HEK293 (cell line): ENCODE data around the gene HIGD1A.

ENCODE experiments used
- CTCF ChIP-seq: fragments of 450-650 bp; formaldehyde crosslinking; IDR thresholded peaks from 2 replicates; pipeline ENCODE4 v1.5.1; 2016; ENCODE audit warnings: missing biosample characterization, missing genetic modification characterization
- SP2 ChIP-seq: fragments of 450-650 bp; formaldehyde crosslinking; IDR thresholded peaks from 2 replicates; pipeline ENCODE4 v1.5.1; 2016; ENCODE audit warnings: missing biosample characterization, missing genetic modification characterization
- YY1 ChIP-seq: fragments of 450-650 bp; formaldehyde crosslinking; IDR thresholded peaks from 2 replicates; pipeline ENCODE4 v1.5.1; 2018; ENCODE audit warnings: missing biosample characterization, missing genetic modification characterization
- ZNF274 ChIP-seq, 2 experiments: fragments of 200-500 bp in 1 of 2; fragments of 450-650 bp in 1 of 2; sonication (Bioruptor generic) in 1 of 2; formaldehyde crosslinking in 1 of 2; IDR thresholded peaks; 2 replicates each; pipeline versions ENCODE4 v1.5.1 to v1.6.1; 2014 to 2016; ENCODE audit warnings: borderline replicate concordance in 1 of 2, inconsistent platforms in 1 of 2, low read length in 1 of 2, missing biosample characterization in 1 of 2, missing genetic modification characterization in 1 of 2
- ZNF398 ChIP-seq: fragments of 450-650 bp; formaldehyde crosslinking; IDR thresholded peaks from 2 replicates; pipeline ENCODE4 v1.5.1; 2017; ENCODE audit warnings: missing biosample characterization, missing genetic modification characterization
- ZNF623 ChIP-seq: fragments of 450-650 bp; formaldehyde crosslinking; IDR thresholded peaks from 2 replicates; pipeline ENCODE4 v1.5.1; 2016; ENCODE audit warnings: missing biosample characterization, missing genetic modification characterization
- ZNF76 ChIP-seq: fragments of 450-650 bp; formaldehyde crosslinking; IDR thresholded peaks from 2 replicates; pipeline ENCODE4; 2016; ENCODE audit warnings: low read depth, missing biosample characterization, missing genetic modification characterization, borderline replicate concordance
- ZSCAN23 ChIP-seq: fragments of 450-650 bp; formaldehyde crosslinking; IDR thresholded peaks from 2 replicates; pipeline ENCODE4 v1.5.1; 2016; ENCODE audit warnings: missing biosample characterization, missing genetic modification characterization
- ZSCAN30 ChIP-seq: fragments of 450-650 bp; IDR thresholded peaks from 2 replicates; pipeline ENCODE4 v1.5.1; 2018; ENCODE audit warnings: missing biosample characterization, mild to moderate bottlenecking, missing genetic modification characterization, moderate library complexity
- ZSCAN5A ChIP-seq: fragments of 450-650 bp; formaldehyde crosslinking; IDR thresholded peaks from 2 replicates; pipeline ENCODE4 v1.5.1; 2016; ENCODE audit warnings: missing biosample characterization, missing genetic modification characterization

- TF ChIP-seq ZSCAN23 (tag by site-specific recombination): no peak
- TF ChIP-seq CTCF (tag by site-specific recombination): no peak
- no peak for TF ChIP-seq ZNF398 (tag by site-specific recombination)
- TF ChIP-seq ZSCAN5A: no peak
- TF ChIP-seq SP2: no peak
- no peak for TF ChIP-seq ZNF623 (tag by site-specific recombination)
- no peak for TF ChIP-seq ZNF274 (IDR thresholded peaks at IDR 0.05; ENCODE audit: low read length)
- TF ChIP-seq ZNF274 (tag by site-specific recombination; IDR thresholded peaks at IDR 0.05; ENCODE audit: borderline replicate concordance): no peak
- TF ChIP-seq YY1 (tag by site-specific recombination): no peak
- no peak for TF ChIP-seq ZNF76 (tag by site-specific recombination)
- no peak for TF ChIP-seq ZSCAN30
Observed at GRCh38 chr3:42733501-42734262, 70.6 kb downstream of the HIGD1A start.
